NCI-H146 treated with DMSO at 0.1 percent for 48 hours (cell line): Measurements from ENCODE around the gene TCF7L1.
"Not testable (repeated sequence)": the region's sequence is repeated elsewhere in the genome, so short reads cannot be mapped to it uniquely, and the experiment has no call there.

Source experiments
- DNase-seq: peaks from one replicate; lab custom pipeline; 2025; ENCODE audit not compliant: unreplicated experiment; lab: John Stamatoyannopoulos, UW

TCF7L1 gene

GRCh38 chr2:85318222-85319074 lies 185.3 kb downstream of the TCF7L1 start:
- DNase-seq: no peak

- DNase-seq: no peak
Observed at GRCh38 chr2:85319796-85320195, 186.6 kb downstream of the TCF7L1 start.

GRCh38 chr2:85323351-85323987 lies 190.3 kb downstream of the TCF7L1 start:
- DNase-seq: no peak

- not testable (repeated sequence) for DNase-seq
Observed at GRCh38 chr2:85323988-85324367, 190.8 kb downstream of the TCF7L1 start.

- no peak for DNase-seq
Observed at GRCh38 chr2:85324639-85325465, 191.7 kb downstream of the TCF7L1 start.

- no peak for DNase-seq
Observed at GRCh38 chr2:85325466-85325811, 192.2 kb downstream of the TCF7L1 start.

GRCh38 chr2:85326406-85327159 lies 193.4 kb downstream of the TCF7L1 start:
- DNase-seq: no peak

GRCh38 chr2:85327160-85327821 lies 194.1 kb downstream of the TCF7L1 start:
- no peak for DNase-seq

GRCh38 chr2:85327822-85328617 lies 194.8 kb downstream of the TCF7L1 start, which contains the start of gene TGOLN2:
Gene TGOLN2 (minus strand): TSS chr2:85327989. CDS start chr2:85327962, 27 bp downstream.
- peak; percentile 79 for DNase-seq

GRCh38 chr2:85329181-85329651 lies 196.0 kb downstream of the TCF7L1 start:
- no peak for DNase-seq

GRCh38 chr2:85329701-85330100 lies 196.5 kb downstream of the TCF7L1 start:
- DNase-seq: not testable (repeated sequence)

GRCh38 chr2:85330839-85331636 lies 197.8 kb downstream of the TCF7L1 start:
- no peak for DNase-seq

- DNase-seq: not testable (repeated sequence)
Observed at GRCh38 chr2:85333877-85334276, 200.7 kb downstream of the TCF7L1 start.

- no peak for DNase-seq
Observed at GRCh38 chr2:85334928-85335327, 201.7 kb downstream of the TCF7L1 start.

- DNase-seq: no peak
Observed at GRCh38 chr2:85340034-85340892, 207.1 kb downstream of the TCF7L1 start.

GRCh38 chr2:85341269-85342029 lies 208.3 kb downstream of the TCF7L1 start:
- no peak for DNase-seq

GRCh38 chr2:85342156-85342555 lies 209.0 kb downstream of the TCF7L1 start:
- no peak for DNase-seq
